NK-92 (cell line): Measurements from ENCODE around the gene ARAP2.
"Not testable (repeated sequence)": the region's sequence is repeated elsewhere in the genome, so short reads cannot be mapped to it uniquely, and the experiment has no call there.

Experiments used
- DNase-seq: peaks from one replicate; lab custom pipeline; 2025; ENCODE audit not compliant: unreplicated experiment; lab: John Stamatoyannopoulos, UW

ARAP2 gene

GRCh38 chr4:36192922-36193321 is 51.4 kb downstream of the ARAP2 start:
- DNase-seq, result no peak

GRCh38 chr4:36189511-36190226 is 54.6 kb downstream of the ARAP2 start:
- no peak for DNase-seq

GRCh38 chr4:36187723-36188333 is 56.5 kb downstream of the ARAP2 start:
- no peak for DNase-seq

GRCh38 chr4:36183665-36184393 is 60.5 kb downstream of the ARAP2 start:
- no peak for DNase-seq

- no peak for DNase-seq
Observed at GRCh38 chr4:36183232-36183631, 61.1 kb downstream of the ARAP2 start.

GRCh38 chr4:36182315-36182714 is 62.0 kb downstream of the ARAP2 start:
- DNase-seq, result not testable (repeated sequence)

- no peak for DNase-seq
Observed at GRCh38 chr4:36180206-36180605, 64.1 kb downstream of the ARAP2 start.

GRCh38 chr4:36178484-36178883 is 65.8 kb downstream of the ARAP2 start:
- DNase-seq, result no peak

GRCh38 chr4:36177946-36178345 is 66.4 kb downstream of the ARAP2 start:
- DNase-seq, result no peak

GRCh38 chr4:36174570-36174969 is 69.7 kb downstream of the ARAP2 start:
- no peak for DNase-seq

GRCh38 chr4:36173905-36174304 is 70.4 kb downstream of the ARAP2 start:
- DNase-seq, result no peak

- no peak for DNase-seq
Observed at GRCh38 chr4:36172656-36173055, 71.7 kb downstream of the ARAP2 start.

- DNase-seq, result no peak
Observed at GRCh38 chr4:36168127-36168878, 76.0 kb downstream of the ARAP2 start.

GRCh38 chr4:36165631-36166005 is 78.7 kb downstream of the ARAP2 start:
- DNase-seq, result no peak

- no peak for DNase-seq
Observed at GRCh38 chr4:36164900-36165630, 79.2 kb downstream of the ARAP2 start.

- no peak for DNase-seq
Observed at GRCh38 chr4:36163198-36163597, 81.1 kb downstream of the ARAP2 start.

GRCh38 chr4:36159208-36159607 is 85.1 kb downstream of the ARAP2 start:
- DNase-seq, result no peak

- no peak for DNase-seq
Observed at GRCh38 chr4:36152735-36153134, 91.6 kb downstream of the ARAP2 start.

GRCh38 chr4:36142504-36142903 is 101.8 kb downstream of the ARAP2 start:
- no peak for DNase-seq

- DNase-seq, result no peak
Observed at GRCh38 chr4:36141186-36141585, 103.1 kb downstream of the ARAP2 start.

GRCh38 chr4:36140421-36140820 is 103.9 kb downstream of the ARAP2 start:
- no peak for DNase-seq
